ENCODE results near the gene FLT4. TPM values are rescaled to one million over a fixed set of nuclear protein-coding genes. Genes with fewer than 3 reads are reported as not detected.

Gene FLT4
- total RNA-seq, 1 experiment from 2014 or later: 4.5 TPM

DNA sequence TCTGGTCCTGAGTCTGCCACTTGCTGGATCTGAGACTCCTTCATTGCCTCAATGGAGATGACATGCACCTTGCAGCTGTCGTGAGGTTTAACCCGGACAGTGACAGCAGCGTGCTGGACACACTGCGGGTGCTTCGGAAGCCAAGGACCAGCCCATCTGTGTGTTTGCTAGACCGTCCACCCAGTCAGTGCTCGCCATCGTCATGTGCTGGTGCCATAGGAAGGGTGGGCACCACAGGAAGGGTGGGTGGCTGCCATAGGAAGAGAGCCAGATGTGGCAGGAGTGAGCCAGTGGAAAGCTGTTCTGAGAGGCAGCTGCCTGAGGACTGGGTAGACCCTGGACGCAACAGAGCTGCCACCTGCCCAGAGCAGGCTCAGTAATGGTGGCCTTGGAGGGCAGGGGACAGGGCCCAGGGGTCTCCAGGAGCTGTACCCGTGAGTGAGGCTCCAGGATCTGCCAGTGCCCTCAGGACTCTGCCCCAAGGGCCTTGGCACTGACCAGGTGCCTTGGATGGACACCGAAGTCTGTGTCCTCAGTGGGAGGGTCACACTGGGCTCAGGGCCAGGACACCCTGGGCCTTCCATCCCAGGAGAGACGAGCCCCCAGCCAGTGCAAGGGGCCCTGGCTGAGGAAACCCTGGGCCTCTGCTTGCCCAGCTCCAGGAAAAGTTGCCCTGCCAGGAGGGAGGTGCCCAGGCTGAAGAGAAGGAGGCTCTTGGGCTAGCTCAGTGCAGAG, 21.8 kb downstream of the FLT4 start:
- DNase-seq (ENCODE audit: low read depth): peak; percentile 17

DNA sequence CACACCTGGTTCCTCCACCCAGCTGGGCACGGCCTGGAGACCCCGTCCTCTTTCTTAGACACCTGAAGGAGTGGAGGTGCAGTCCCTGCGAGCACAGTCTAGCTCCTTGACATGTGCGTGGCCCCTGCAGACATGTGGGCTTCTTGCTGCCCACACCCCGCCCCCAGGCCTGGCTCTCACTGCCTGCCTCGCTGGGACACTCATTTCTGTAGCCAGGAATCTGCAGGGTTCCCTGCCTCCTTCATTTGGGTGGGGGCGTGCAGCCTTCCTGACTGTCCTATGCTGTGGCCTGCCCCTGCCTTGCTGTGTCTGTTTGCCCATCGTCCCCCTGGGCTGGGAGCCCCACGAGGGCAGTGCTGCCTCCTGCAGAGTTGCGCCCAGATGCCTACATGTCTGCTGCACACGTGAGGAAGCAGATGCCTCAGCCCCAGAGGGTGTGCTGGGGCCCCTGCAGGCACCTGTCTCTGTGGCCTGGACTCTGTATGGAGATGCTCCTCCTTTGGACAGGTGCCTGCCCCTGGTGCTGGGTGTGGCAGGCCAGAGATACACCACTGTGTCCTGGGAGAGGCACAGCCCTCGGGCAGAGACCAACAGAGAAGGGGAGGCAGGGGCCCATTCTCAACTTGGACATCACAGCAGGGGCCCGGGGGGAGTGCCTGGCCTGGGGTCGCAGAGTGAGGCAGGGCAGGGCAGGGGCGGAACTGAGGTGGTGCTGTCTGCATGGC, 22.6 kb downstream of the FLT4 start:
- DNase-seq (ENCODE audit: low read depth): no peak

DNA sequence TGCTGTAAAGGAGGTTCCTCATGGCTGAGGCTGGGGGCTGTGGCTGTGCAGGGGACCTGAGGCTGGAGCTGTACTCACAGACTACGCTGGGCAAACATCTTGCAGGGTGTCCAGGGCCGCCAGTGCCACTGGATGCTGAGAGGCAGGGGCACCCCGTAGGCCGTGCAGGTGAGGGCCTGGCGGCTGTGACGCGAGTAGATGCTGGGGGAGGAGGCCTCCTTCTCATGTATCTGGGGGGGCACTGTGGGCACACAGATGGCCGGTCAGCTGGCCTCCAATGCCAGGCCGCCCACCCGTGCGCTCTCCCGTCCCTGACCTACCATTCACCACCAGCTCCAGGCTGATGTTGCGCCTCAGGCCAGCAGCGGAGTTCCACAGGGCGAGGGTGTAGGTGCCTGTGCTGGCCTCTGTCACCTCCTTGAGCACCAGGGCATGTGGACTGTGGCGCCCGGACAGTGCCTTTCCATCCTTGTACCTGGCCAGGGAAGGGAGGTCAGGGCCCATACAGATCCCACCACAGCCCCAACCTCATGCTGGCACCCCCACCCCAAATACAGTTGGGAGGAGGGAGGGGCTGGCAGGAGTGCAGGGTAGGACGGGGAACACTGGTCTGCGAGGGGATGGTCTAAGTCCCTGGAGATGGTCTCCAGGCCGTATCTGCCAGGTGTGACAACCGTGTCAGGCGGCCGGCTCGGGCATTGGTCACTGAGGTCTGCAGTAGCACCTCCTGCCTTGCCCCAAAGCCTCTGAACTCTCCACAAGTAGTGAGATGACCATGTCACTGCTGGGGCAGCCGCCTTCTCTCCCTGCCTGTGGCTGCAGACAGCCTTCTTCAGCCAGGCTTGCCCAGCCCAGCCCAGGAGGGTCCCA, 23.4 kb downstream of the FLT4 start:
- no peak for DNase-seq (ENCODE audit: low read depth)

DNA sequence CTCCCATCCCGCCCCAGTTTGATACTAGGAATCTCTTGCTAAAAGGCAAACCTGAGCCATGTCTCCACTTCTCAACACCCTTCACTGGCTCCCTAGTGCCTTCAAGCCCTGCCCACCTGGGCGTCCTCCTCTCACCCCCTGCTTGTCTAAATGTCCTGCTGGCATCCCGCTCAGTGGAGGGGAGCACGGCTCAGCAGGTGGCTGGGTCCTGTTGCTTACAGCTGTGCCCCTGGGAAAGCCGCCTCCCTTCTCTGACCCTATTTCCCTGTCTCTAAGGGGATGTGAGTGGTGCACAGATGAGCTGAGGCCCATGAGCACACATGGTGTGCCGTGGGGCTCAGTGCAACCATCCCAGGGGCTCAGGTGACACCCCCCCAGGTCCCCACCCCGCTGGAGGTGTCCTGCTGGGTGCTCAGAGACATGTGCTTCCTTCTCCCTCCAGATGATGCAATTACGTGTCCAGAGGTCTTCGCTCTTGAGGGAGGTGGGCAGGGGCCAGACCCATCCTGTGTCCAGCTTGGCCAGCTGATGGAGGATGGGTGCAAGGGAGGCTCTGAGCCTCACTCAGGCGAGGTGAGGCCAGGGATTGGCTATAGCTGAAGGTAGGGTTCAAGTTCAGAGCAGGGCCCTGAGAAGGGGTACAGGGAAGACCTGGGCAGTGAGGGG, 24.1 kb downstream of the FLT4 start:
- no peak for DNase-seq (ENCODE audit: low read depth)

DNA sequence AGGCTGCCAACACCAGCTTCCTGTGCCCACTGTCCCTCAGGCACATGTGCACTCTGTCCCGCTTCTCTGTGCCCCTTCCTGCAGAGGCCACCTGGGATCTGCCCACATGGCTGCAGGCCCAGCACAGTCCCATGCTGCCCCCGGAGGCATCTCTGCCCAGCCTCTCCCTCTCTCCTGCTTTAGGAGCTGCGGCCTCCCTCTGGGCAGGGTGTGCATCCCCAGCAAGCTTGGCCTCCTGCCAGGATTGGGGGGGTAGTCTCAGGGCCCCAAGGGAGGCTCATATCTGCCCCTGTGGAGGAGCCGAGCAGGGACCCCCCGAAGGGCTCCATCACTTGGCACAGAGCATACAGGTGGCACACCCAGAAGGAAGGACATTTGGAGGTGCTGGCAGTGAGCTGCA, 24.8 kb downstream of the FLT4 start:
- DNase-seq (ENCODE audit: low read depth): no peak

DNA sequence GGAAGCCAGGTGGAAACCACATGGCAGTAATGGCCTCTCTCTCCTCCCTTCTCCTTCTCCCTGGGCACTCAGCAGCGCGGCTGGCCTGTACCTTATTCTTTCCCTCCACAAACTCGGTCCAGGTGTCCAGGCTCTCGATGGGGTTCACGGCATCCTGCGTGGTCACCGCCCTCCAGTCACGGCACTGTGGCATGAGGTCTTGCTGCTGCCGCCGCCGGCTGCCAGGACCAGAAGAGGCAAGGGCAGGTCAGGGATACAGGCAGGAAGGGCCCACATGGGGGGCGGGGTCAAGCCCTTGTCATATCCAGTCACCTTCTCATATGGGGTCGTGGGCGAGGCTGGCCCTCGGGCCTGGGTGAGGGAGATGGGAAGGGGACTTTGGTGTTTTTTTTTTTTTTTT, 25.6 kb downstream of the FLT4 start:
- DNase-seq (ENCODE audit: low read depth): no peak

DNA sequence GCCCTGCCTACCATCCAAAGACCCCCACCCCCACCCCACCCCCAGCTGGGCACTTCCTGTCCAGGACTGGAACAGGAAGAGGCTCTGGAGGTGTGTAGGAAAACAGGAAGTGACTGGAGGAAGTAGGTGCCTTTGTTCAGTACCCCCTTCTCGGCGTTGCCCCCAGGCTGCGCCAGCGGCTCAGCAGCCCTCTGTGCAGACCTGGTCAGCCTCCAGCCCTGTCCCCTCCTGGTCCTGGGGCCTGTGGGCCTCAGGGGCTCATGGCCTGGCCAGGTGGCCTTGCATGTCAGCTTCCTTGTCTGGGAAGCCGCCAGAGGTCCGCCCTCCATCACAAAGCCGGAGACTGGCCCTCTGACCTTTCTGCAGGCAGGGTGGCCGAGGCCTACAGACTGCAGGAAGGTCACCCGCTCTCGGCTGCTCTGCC, 26.0 kb downstream of the FLT4 start:
- DNase-seq (ENCODE audit: low read depth): no peak

DNA sequence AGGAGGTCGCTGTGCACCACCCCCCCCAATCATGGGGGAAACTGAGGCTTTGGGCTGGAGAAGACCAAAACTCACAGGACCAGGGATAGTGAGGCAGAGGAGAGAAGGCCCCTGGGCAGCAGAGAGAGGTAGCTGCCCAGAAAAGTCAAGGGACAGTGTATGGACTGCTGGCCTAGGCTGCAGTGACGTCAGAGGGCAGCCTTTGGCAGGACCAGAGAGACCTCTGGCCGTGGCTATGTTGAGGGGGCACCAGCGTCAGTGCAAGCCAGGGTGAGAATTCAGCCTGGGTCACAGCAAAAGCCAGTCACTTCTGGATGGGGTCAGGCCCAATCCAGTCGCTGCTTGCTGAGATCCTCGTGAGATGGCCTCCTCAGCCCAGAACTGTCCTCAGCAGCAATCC, 26.5 kb downstream of the FLT4 start:
- DNase-seq (ENCODE audit: low read depth): no peak

DNA sequence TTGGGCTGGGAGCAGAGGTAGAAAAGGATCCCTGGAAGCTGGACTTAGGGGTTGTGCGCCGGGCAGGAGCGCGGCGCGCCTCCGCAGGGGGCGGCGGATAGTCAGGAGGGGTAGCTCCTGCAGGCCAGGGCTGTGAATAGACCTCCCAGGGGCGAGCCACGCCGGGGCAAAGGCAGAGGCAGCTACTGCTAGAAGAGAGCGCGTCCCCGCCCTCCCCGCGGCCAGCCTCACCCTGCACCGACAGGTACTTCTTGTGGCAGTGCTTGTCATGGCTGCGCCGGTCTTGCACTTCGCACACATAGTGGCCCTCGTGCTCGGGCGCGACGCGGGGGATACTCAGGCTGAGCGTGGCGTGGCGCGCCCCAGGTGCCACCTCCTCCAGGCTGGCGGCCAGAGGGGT, 28.1 kb downstream of the FLT4 start:
- DNase-seq (ENCODE audit: low read depth): no peak

DNA sequence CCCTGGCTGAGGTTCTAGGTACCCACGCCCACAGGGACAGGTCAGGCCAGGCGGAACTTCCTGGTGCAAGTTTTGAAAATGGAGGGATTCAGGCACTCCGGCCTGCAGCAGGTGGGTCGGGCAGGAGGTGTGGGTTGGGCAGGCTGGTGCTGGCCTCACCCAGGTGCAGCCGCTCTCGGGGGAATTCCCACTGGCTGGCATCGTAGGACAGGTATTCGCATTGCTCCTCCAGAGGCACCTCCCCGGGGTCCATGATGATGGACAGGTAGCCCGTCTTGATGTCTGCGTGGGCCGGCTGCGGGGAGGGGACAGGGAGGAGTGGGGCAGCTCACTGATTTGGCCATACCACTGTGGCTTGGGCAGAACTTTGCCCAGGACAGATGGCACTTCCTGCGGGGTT, 29.4 kb downstream of the FLT4 start:
- no peak for DNase-seq (ENCODE audit: low read depth)

DNA sequence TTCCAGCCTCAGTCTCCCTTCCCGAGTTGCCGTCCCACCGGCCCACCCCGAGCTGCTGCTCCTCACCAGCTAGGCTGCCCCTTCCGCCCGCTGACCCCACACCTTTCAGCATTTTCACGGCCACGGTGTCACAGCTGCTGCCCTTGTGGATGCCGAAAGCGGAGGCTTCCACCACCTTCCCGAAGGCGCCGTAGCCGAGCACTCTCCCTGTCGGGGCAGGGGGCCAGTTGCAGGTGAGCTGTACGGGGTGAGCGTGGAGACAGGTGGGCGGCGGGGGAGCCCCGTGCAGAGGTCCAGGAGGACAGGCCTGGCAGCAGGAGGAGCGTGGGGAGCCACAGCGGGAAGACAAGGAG, 29.9 kb downstream of the FLT4 start:
- DNase-seq (ENCODE audit: low read depth): no peak

DNA sequence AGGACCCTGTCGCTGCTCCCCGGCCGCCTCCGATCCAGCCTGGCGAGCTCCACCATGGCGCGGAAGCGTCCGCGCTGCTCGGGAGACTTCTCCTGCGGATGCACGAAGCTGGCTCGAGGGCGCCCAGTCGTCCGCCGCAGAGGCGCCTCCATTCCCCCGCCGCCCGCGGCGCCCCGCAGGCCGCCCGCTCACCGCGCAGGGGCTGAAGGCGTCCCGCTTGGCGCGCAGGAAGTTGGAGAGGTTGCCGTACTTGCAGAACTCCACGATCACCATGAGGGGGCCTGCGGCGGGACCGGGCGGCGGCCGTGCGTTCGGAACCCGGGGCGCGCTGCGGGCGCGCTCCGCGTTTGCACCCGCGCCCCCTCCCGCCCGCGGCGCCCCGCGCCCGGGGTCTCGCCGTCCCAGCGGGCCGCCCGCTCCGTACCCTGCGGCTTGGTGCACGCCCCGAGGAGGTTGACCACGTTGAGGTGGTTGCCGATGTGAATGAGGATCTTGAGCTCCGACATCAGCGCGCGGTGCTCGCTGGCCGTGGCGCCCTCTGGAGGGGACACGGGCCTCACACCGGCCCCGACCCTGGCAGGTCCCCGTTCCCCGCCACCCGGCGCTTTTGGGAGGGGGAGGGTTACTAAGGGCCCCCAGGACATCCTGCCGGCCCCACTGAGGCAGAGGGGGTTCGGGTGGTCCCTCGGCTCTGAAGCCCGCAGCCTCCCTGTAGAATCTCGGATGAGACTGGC, 30.4 kb downstream of the FLT4 start:
- DNase-seq (ENCODE audit: low read depth): no peak

DNA sequence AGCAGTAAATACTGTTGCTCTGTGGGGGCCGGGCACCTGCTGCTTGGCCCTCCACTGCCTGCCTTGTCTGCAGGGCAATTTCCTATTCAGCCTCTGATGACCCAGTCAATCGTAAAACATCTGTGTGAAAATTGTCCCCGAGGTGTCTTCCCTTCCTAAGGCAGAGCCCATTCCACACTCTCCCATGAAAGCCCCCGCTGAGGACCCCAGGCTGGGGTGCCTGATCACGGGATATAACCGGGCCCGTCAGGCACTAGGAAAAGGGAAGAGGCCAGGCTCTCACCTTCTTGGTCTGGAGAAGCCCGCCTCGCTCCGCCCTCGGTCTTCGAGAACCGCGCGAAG, 30.9 kb downstream of the FLT4 start:
- no peak for DNase-seq (ENCODE audit: low read depth)

DNA sequence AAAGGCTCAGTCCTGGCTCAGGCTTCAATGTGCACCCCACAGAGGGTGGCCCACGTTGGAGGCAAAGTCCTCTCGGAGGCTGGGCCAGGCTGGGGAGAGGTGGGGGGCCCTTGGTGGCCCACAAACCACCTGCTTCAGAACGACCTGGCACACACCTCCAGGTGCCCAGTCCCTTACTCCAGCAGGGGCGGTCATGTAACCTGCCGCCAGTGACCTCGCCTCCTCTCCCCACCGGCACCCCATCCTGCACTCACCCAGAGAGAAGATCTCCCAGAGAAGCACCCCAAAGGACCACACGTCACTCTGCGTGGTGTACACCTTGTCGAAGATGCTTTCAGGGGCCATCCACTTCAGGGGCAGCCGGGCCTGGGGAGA, 35.6 kb downstream of the FLT4 start:
- DNase-seq (ENCODE audit: low read depth): no peak

DNA sequence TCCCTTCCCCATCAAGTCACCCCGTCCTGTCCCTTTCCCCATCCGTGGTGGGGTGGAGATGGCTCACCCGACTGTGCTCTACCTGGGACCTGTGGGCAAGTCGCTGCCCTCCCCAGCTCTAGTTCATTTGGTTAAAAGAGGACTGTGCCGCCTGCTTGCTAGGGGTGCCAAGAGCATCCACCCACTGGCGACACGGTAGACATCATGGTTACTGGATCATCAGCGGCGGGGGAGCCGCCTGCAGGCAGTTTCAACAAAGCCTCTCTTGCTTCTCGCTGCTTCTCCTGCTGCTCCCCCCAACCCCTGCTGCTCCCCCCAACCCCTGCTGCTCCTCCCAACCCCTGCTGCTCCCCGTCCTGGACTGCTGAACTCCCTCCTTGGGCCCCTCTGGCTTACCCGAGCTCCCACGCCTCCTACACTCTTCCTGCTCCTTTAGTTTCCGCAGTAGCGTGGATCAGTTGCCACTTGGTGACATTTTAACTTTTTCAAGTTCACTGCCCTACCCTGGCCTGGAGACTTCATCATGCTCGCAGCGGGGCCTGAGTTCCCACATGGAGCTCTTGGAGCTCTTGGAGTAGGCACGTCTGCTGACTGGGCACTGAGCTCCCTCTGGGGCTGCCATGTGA, 36.1 kb downstream of the FLT4 start:
- DNase-seq (ENCODE audit: low read depth): no peak

DNA sequence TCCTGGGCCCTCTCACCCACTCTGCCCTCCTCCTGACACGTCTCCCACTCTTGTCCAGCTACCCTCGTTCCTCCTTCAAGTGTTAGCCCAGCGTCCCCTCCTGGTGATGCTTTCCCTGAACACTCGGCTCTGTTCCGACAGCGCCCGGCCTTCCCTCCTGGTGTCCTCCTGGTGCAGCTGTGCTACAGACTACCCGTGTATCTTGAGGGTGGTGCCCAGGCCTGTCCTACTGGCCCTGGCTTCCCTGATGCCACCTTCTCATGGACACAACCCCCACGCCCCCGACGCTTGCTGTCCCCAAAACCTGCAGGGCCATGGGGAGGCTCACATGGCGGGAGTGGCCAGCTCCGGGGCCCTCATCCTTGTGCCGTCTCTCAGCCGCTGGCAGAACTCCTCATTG, 36.7 kb downstream of the FLT4 start:
- no peak for DNase-seq (ENCODE audit: low read depth)

DNA sequence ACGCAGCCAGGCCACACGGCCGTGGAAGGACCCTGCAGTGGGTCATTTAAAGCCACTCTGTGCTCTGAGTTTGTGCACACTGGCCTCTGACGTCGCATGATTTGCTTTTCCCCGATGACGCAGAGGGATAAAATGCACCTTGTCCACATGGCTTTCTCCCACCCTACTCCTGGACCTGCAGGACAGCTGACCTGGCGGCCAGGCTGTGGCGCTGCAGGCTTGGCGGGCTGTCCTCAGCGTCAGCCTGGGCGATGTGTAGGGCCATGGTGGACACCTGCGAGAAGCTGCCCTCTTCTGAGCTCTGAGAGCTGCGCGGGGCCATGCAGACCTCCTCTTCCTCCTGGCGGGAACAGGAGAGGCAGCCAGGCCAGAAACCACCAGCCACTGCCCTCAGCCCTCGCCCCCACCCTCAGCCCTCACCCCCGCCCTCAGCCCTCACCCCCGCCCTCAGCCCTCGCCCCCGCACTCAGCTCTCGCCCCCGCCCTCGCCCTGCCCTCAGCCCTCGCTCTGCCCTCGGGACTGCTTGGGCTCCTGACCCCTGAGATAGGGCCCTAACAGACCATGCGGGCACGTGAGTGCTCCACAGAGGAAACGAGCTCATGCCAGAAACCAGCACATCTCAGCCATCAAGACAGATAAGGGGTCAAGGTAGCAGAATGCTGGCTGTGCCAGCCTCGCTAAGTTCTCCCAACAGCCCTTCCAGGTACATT, 38.1 kb downstream of the FLT4 start:
- no peak for DNase-seq (ENCODE audit: low read depth)

DNA sequence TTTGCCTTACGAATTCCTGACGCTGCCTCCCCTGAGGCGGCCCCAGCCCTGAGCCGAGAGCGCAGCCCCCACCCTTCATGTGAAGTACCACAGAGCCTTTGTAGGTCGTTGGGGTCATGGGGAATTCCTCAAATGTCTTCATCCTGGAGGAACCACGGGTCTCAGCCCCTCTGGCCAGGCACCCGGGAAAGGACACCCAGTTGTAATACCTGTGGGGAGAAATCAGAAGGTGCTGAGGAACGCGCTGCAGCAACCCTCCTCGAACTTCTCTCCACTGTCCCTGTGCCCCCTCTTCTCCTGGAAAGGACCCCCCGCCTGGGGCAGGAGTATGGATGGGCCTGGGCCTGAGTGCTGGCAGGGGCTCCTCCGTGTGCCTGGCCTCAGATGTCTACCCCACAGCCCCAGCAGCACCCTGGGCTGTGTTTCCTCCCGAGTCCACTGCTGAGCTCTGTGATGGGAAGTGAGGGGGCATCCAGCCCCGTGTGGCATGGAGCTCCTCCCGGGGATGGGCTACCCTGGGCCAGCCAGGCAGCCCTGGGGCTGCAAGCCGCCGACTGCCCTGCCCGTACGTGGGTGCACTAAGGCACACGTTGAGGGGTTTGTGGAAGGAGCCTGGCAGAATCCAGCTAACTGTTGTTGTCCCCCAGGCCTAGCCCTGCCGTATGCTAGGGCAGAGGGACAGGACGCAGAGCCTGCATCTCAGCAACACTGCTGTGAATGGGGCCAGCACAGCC, 39.4 kb downstream of the FLT4 start:
- no peak for DNase-seq (ENCODE audit: low read depth)

DNA sequence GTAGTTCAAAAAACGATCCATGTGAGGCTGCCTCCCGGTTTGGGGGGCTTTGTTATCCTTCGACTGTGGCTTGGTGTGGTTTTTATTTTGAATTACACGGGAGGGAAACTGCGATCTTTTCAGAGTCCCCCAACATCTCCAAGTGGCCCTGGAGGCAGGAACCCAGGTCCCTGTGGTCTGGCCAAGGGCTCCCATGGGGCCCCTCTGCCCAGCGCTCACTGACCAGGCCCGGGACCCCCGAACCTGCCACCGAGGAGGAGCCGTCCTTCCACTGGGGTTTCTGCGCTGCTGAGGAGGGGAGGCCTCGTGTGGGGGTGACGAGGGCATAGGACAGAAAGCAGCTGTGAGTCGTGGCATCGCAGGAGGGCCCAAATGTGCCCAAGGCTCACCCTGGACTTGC, 40.0 kb downstream of the FLT4 start:
- DNase-seq (ENCODE audit: low read depth): no peak

Data from LHCN-M2 (cell line).